ENCODE data around the gene EHMT1. TPM values are rescaled to one million over a fixed set of nuclear protein-coding genes. Genes with fewer than 3 reads are reported as not detected.

The EHMT1 gene
- total and polyA plus RNA-seq, 2 of the 8 experiments (the other 6 are each of a cell fraction or from before 2014, with no cell fraction given) = 95.7 to 163 TPM

- TF ChIP-seq CHD7 (IDR thresholded peaks at IDR 0.05; ENCODE audit: insufficient replicate concordance, low read length) (no peak), TAF7 (optimal IDR thresholded peaks at IDR 0.05; ENCODE audit: borderline replicate concordance, low read depth, low read length) (no peak), EZH2 (IDR thresholded peaks at IDR 0.05; ENCODE audit: low read depth, low read length, severe bottlenecking) (no peak), SIX5 (IDR thresholded peaks at IDR 0.05; ENCODE audit: low read depth, low read length) (no peak), SP2 (IDR thresholded peaks at IDR 0.05; ENCODE audit: low read length) (no peak), RXRA (IDR thresholded peaks at IDR 0.05; ENCODE audit: insufficient read depth, low read depth, low read length) (no peak), YY1 (IDR thresholded peaks at IDR 0.05; ENCODE audit: low read depth, low read length) (no peak), RAD21 (IDR thresholded peaks at IDR 0.05 in 1 of 2, conservative IDR thresholded peaks at IDR 0.05 in 1 of 2; ENCODE audit: low read depth in 2 of 2, low read length in 2 of 2) (no peak), MAFK (IDR thresholded peaks at IDR 0.05; ENCODE audit: low read depth, low read length) (no peak), KDM4A (IDR thresholded peaks at IDR 0.05; ENCODE audit: low read depth, low read length, severe bottlenecking) (no peak)
These were observed 25.6 kb upstream of the EHMT1 start (continued) for GRCh38 chr9:137593176-137593575.

All from H1 (cell line).